NCI-H2107 treated with DMSO at 0.1 percent for 48 hours (cell line): Measurements from ENCODE around the gene TALDO1.

Experiments used
- DNase-seq: peaks from one replicate; lab custom pipeline; 2025; ENCODE audit not compliant: unreplicated experiment; lab: John Stamatoyannopoulos, UW

TALDO1 gene

DNA sequence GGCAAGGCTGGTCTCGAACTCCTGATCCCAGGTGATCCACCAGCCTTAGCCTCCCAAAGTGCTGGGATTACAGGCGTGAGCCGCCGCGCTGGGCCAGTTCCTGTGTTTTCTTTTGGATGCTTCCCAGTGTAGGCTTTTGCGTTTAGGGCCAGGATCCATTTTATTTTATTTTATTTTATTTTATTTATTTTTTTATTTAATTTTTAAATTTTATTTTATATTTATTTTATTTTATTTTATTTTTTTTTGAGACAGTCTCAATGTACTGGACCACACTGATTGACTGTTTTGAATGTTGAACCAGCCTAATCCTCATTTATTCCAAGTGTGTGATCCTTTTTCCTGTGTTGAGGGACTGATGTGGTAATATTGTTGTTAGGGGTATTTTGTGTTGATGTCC, 32.8 kb upstream of the TALDO1 start:
- no peak for DNase-seq

DNA sequence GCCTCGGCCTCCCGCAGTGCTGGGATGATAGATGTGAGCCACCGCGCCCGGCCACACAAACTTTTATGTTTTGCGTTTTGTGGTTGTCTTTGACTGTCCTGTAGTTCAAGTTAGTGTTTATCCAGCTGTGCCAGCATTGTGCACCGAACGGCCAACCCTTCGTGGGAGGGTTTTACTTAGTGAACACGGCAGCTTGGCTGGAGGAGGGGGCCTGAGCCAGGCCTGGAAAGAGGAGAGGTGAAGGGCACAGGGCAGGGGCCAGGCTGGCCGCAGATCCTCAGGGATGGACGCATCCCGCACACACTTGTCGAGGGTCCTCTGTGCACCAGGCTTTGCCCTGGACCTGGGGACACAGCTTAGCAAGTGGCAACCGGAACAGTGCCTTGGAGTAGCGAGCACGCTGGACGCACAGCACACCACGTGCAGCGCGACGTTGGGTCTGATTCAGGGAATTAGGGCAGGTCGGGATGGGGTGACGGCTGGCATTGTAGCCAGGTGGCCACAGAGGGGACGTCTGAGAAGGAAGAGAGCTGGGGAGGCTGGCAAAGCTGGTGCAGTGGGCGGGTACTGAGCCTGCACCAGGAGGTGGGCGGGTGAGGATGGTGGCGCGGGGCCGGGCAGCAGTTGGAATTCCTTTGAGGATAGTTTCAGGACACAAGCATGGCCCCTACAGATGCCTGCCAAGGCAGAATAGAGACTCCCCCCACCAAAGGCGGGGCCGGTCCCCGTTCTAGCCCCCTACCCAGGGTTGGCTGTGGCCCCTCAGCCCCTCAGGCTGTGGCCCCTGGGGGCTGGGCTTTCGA, 27.8 kb upstream of the TALDO1 start:
- DNase-seq, result no peak

DNA sequence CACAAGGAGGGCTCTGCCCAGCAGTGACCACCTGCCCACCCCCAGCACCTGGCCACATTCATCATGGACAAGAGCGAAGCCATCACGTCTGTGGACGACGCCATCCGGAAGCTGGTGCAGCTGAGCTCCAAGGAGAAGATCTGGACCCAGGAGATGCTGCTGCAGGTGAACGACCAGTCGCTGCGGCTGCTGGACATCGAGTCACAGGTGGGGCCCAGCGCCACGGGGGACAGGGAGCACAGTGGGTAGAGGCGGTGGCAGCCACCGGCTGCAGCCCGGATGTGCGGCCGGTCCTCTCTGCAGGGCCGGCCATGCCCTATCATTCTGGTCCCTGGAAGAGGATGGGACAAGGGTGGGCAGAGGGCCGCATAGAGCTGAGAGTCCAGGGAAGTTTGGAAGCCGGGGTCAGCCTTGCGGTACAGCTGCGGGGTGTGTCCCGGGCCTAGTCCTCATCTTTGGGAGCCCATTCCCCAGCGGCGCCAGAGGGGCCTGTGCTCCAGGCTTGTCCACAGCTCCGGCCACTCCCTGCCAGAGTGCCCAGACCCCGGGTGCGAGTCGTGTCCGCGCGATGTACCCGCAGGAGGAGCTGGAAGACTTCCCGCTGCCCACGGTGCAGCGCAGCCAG, 27.1 kb upstream of the TALDO1 start:
- DNase-seq, result no peak

DNA sequence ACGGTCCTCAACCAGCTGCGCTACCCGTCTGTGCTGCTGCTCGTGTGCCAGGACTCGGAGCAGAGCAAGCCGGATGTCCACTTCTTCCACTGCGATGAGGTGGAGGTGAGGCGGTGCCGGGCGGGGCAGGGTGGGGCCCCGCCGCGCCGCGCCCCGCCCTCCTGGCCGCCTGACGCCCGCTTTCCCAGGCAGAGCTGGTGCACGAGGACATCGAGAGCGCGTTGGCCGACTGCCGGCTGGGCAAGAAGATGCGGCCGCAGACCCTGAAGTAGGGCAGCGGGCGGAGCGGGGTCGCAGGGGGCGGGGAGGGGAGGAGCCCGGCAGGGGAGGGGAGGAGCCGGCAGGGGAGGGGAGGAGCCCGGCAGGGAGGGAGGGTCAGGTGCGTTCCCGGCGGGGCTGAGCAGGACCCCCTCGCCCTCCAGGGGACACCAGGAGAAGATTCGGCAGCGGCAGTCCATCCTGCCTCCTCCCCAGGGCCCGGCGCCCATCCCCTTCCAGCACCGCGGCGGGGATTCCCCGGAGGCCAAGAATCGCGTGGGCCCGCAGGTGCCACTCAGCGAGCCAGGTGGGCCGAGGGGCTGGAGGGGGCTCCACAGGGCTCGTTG, 26.5 kb upstream of the TALDO1 start:
- no peak for DNase-seq

- no peak for DNase-seq
Measured at GRCh38 chr11:721247-721740, 26.0 kb upstream of the TALDO1 start.

- DNase-seq, result peak; percentile 15
Measured at GRCh38 chr11:721741-722345, 25.4 kb upstream of the TALDO1 start.

GRCh38 chr11:722346-722811, 24.9 kb upstream of the TALDO1 start:
- DNase-seq, result no peak

- DNase-seq, result peak; percentile 16
Measured at GRCh38 chr11:723120-723883, 24.0 kb upstream of the TALDO1 start.

GRCh38 chr11:724049-724777, 23.1 kb upstream of the TALDO1 start:
- DNase-seq, result no peak

GRCh38 chr11:724778-725386, 22.4 kb upstream of the TALDO1 start:
- no peak for DNase-seq

GRCh38 chr11:725624-726202, 21.6 kb upstream of the TALDO1 start:
- DNase-seq, result no peak

GRCh38 chr11:726278-727220, 20.7 kb upstream of the TALDO1 start:
- DNase-seq, result no peak

DNA sequence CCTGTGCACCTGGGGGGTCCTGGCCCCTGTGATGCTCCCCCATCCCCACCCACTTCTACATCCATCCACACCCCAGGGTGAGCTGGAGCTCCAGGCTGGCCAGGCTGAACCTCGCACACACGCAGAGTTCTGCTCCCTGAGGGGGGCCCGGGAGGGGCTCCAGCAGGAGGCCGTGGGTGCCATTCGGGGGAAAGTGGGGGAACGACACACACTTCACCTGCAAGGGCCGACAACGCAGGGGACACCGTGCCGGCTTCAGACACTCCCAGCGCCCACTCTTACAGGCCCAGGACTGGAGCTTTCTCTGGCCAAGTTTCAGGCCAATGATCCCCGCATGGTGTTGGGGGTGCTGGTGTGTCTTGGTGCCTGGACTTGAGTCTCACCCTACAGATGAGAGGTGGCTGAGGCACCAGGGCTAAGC, 20.0 kb upstream of the TALDO1 start:
- no peak for DNase-seq

DNA sequence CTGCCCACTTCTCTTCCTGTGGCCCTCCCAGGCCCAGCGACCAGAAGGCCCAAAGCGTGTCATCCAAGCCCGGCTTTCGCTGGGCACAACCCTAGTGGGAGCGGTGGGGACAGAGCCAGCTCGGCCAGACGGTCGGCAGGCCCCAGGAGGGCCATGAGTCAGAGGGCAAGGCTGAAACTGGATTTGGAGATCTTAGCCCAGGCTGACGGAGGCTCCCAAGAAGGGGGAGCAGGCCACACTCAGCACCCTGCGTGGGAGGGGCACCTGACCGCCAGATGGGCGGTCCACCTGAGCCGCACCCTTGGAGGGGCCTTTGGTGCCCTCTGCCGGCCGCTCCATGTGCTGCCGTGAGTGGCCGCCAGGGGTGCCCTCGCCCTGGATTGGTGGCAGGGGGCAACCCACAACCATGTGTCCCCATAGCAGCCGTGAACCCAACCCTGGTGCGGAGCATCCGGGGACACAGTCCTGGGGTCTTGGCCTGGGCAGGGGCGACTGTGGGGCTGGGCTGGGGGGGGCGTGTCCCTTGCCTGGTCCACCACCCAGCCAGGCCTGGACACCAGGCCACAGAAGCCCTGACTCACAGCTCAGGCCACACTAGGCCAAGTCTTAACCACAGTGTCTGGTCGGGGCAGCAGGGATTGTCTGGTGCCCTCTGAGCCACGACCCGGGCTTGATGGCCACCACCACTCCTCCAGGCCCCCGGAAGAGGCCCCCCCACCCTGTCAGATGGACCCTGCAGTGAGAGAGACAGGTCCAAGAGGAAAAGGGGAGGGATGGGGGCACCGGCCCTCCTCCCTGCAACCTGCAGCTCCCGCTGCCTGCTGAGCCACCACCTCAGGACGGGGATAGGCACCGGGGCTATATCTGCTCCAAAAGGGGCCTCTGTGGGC, 19.2 kb upstream of the TALDO1 start:
- no peak for DNase-seq

- no peak for DNase-seq
Measured at GRCh38 chr11:728901-729491, 18.3 kb upstream of the TALDO1 start.

DNA sequence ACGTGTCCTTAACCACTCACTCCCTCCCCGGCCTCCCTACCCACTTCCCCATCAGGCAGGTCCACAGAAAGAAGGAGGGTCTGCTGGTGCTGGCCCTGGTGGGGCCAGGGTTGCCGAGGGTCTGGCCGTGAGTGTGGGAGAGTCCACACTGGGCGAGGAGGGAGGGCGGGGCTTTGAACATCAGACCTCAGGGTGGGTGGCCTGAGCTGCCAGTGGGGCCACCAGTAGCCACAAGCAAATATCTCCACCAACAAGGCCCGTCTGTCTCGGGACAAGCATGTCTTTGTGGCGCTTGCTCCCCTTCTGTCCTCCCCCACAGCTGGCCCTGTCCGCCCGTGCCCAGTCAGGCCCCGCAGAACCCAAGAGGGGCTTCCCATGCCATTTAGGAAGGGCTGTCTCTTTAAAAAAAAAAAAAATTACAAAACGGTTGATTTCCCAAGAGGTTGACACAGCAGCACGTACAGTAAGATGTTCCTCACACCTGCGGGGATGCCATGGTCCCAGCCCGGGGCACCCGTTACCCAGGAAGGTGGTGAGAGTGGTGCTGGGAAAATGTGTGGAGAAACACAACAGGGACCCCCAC, 17.7 kb upstream of the TALDO1 start:
- DNase-seq, result no peak

GRCh38 chr11:733072-733471, 14.2 kb upstream of the TALDO1 start:
- no peak for DNase-seq
